T-helper 22 cell (primary cell): ENCODE measurements around the gene STARD7.

Source experiments
- DNase-seq: peaks from one replicate; pipeline ENCODE4 v3.0.0-alpha.2; 2020; ENCODE audit warnings: low read depth

STARD7 gene

GRCh38 chr2:96135621-96136020 lies 73.0 kb downstream of the STARD7 start:
- no peak for DNase-seq

GRCh38 chr2:96135171-96135570 lies 73.5 kb downstream of the STARD7 start:
- DNase-seq = no peak
